Ishikawa (cell line): Measurements from ENCODE around the gene BLM.

Experiments
- CREB1 ChIP-seq: IDR thresholded peaks from 2 replicates; pipeline ENCODE4 v1.6.1; 2012; ENCODE audit warnings: low read depth
- YY1 ChIP-seq: IDR thresholded peaks from 2 replicates; pipeline ENCODE4 v1.6.1; 2012; ENCODE audit warnings: low read depth

- TF ChIP-seq CREB1 (no peak), YY1 (no peak)
Observed at GRCh38 chr15:90790561-90790960, 73.4 kb downstream of the BLM start.
